Measurements from ENCODE around the gene CNOT1. TPM values are rescaled to one million over a fixed set of nuclear protein-coding genes. Genes with fewer than 3 reads are reported as not detected.

Gene CNOT1
- total RNA-seq, 1 experiment from 2014 or later = 328 TPM

GRCh38 chr16:58639230-58639629, 9.6 kb upstream of the CNOT1 start:
- Histone ChIP-seq H2AK5ac (ENCODE audit: insufficient read length, low read length) (no peak overlapping the region), H3K56ac (ENCODE audit: insufficient read length, low read depth, low read length) (no peak overlapping the region), H3K9ac (ENCODE audit: extremely low read depth, insufficient read length, low read length) (no peak overlapping the region), H3T11ph (ENCODE audit: low read length) (no peak overlapping the region), H3K23me2 (ENCODE audit: insufficient read length, low read depth, low read length, poor library complexity, severe bottlenecking) (peaks cover 2% of the 10 kb centered on the region), H4K20me1 (ENCODE audit: control insufficient read depth, insufficient read depth, insufficient read length) (no peaks in the 10 kb centered on the region), H3K79me2 (ENCODE audit: insufficient read depth, low read length) (no peaks in the 10 kb centered on the region), H3K9me3 (ENCODE audit: control insufficient read depth, low read depth, low read length) (no peaks in the 10 kb centered on the region), H3K14ac (ENCODE audit: insufficient read depth, low read length) (no peak overlapping the region), H2BK12ac (ENCODE audit: insufficient read length, low read depth, low read length) (no peak overlapping the region), H3K23ac (ENCODE audit: insufficient read length, low read depth, low read length) (no peak overlapping the region), H2BK15ac (ENCODE audit: low read depth, low read length) (no peak overlapping the region), H3K4ac (ENCODE audit: low read depth, low read length) (no peak overlapping the region), H3K27me3 (ENCODE audit: insufficient read depth, low read length) (no peaks in the 10 kb centered on the region), H2BK20ac (ENCODE audit: low read depth, low read length, poor library complexity, severe bottlenecking) (no peak overlapping the region), H2BK5ac (ENCODE audit: insufficient read length, low read length) (no peak overlapping the region), H4K8ac (replicated peaks; ENCODE audit: insufficient read length, low read depth, low read length) (no peak overlapping the region), H4K91ac (ENCODE audit: insufficient read length, low read depth, low read length) (no peak overlapping the region), H3K79me1 (ENCODE audit: insufficient read depth, low read depth, low read length, poor library complexity, severe bottlenecking) (no peaks in the 10 kb centered on the region), H3K4me2 (ENCODE audit: insufficient read depth, insufficient read length, low read length) (no peak overlapping the region), H2BK120ac (ENCODE audit: low read depth, low read length, poor library complexity, severe bottlenecking) (no peak overlapping the region), H2AFZ (ENCODE audit: low read length) (no peak overlapping the region), H3K4me1 (ENCODE audit: insufficient read depth, low read length) (no peaks in the 10 kb centered on the region), H3K27ac (ENCODE audit: insufficient read length, low read depth, low read length) (no peak overlapping the region), H3K18ac (ENCODE audit: insufficient read length, low read depth, low read length) (no peak overlapping the region), H4K5ac (ENCODE audit: insufficient read length, low read depth, low read length) (no peak overlapping the region)
- Mint-ChIP-seq H3K4me1 (no peaks in the 10 kb centered on the region), H3K27me3 (ENCODE audit: low read depth) (peaks cover 4% of the 10 kb centered on the region), H3K27ac (no peak overlapping the region), H3K4me3 (no peak overlapping the region), H3K36me3 (ENCODE audit: insufficient read depth in 1 of 3, low read depth in 3 of 3) (no peaks in the 10 kb centered on the region), H3K9me3 (no peaks in the 10 kb centered on the region)
- TF ChIP-seq CTCF (conservative IDR thresholded peaks at IDR 0.05) = no peak
- DNase-seq = no peak
- no CpG with 5 or more reads among the region's 4 CpGs for WGBS (ENCODE audit: extremely low coverage, insufficient read length, low lambda C conversion rate)

All from H9 (cell line).